Osteocyte (in vitro differentiated cells): ENCODE measurements around the gene CCER1. TPM values are rescaled to one million over a fixed set of nuclear protein-coding genes. Genes with fewer than 3 reads are reported as not detected.
A peak's percentile ranks its signal among the peaks of the same experiment; 100 is the strongest.

Experiments used
- DNase-seq: peaks from one replicate; pipeline ENCODE4 v3.0.0; 2021; ENCODE audit warnings: mixed read lengths; ENCODE audit not compliant: unreplicated experiment; ENCODE audit errors: extremely low spot score
- H3K27ac Mint-ChIP-seq: one replicate; pipeline ENCODE4 v1.8.0; 2021; ENCODE audit warnings: mild to moderate bottlenecking, mixed read lengths; ENCODE audit not compliant: unreplicated experiment
- H3K27me3 Mint-ChIP-seq: one replicate; pipeline ENCODE4 v1.8.0; 2021; ENCODE audit warnings: mixed read lengths; ENCODE audit not compliant: unreplicated experiment
- H3K36me3 Mint-ChIP-seq: one replicate; pipeline ENCODE4 v1.8.0; 2021; ENCODE audit warnings: mixed read lengths; ENCODE audit not compliant: unreplicated experiment
- H3K4me1 Mint-ChIP-seq: one replicate; pipeline ENCODE4 v1.8.0; 2021; ENCODE audit warnings: mixed read lengths; ENCODE audit not compliant: unreplicated experiment
- H3K4me3 Mint-ChIP-seq: one replicate; pipeline ENCODE4 v1.8.0; 2021; ENCODE audit warnings: mild to moderate bottlenecking, moderate library complexity, mixed read lengths; ENCODE audit not compliant: unreplicated experiment
- H3K9me3 Mint-ChIP-seq: one replicate; pipeline ENCODE4 v1.8.0; 2021; ENCODE audit warnings: mixed read lengths; ENCODE audit not compliant: unreplicated experiment
- CTCF ChIP-seq: fragments of 200-600 bp; sonication (generic); IDR thresholded peaks from 2 replicates; pipeline ENCODE4 v1.5.0; 2021; ENCODE audit warnings: antibody characterized with exemption, mild to moderate bottlenecking, moderate library complexity
- total RNA-seq: library from RNA; stranded (reverse); gene quantifications from 2 replicates; pipeline ENCODE4 v1.2.1, GENCODE V29; 2021

CCER1 gene
- total RNA-seq, 1 donor from 2014 or later: not detected

DNA sequence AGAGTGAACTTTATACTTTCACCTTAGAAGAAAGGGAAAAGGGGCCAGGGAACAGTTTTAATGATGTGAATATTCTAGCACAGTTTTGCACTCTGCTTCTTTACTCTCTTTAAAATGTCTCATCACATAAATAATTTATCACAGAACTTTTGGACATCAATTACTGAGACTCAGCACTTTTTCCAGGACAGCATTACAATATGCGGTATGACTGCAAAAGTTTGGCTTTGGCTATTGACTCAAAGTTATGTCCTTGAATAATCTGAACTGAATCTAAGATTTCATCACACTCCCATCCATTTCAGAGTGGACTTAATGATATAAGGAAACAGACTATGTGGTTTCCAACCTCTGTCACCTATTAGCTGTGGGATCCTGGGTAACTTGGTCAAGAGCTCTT lies 11.7 kb downstream of the CCER1 start:
- Mint-ChIP-seq H3K36me3 (no peaks in the 10 kb centered on the region), H3K27ac (no peak overlapping the region), H3K4me1 (peaks cover 4% of the 10 kb centered on the region), H3K4me3 (no peak overlapping the region), H3K27me3 (peaks cover 3% of the 10 kb centered on the region), H3K9me3 (no peaks in the 10 kb centered on the region)
- DNase-seq: no peak
- TF ChIP-seq CTCF: no peak

- no peak for DNase-seq
- peaks cover 18% of the 10 kb centered on the region for H3K4me1 Mint-ChIP-seq
- H3K4me3 Mint-ChIP-seq: no peak overlapping the region
- H3K27ac Mint-ChIP-seq: no peak overlapping the region
- peak; percentile 83 for TF ChIP-seq CTCF
- H3K9me3 Mint-ChIP-seq: no peaks in the 10 kb centered on the region
- peaks cover 3% of the 10 kb centered on the region for H3K27me3 Mint-ChIP-seq
- no peaks in the 10 kb centered on the region for H3K36me3 Mint-ChIP-seq
These were observed 14.0 kb downstream of the CCER1 start for GRCh38 chr12:90940872-90941499.

DNA sequence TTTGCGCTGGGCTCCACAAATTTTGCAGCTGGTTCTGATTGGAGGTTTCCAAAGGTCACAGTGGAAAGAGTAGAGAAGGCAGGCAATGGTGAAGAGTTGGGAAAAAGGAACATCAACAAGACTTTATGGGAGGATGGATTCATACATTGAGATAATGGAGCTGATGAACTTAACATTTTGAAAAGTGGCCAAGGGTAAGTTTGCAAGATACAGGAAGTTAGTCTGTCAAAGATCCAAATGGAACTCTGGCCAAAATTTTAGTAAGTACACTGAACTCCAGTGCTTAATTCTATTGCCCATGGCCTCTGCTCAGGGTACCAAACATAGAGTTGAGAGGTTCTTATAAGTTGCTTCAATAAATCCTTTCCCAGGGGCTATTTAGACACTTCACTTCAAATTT lies 15.6 kb downstream of the CCER1 start:
- peaks cover 3% of the 10 kb centered on the region for H3K27me3 Mint-ChIP-seq
- no peaks in the 10 kb centered on the region for H3K36me3 Mint-ChIP-seq
- H3K4me3 Mint-ChIP-seq: no peak overlapping the region
- H3K9me3 Mint-ChIP-seq: no peaks in the 10 kb centered on the region
- no peak for TF ChIP-seq CTCF
- no peak overlapping the region for H3K27ac Mint-ChIP-seq
- peaks cover 18% of the 10 kb centered on the region for H3K4me1 Mint-ChIP-seq
- DNase-seq: no peak

- peaks cover 4% of the 10 kb centered on the region for H3K9me3 Mint-ChIP-seq
- H3K27ac Mint-ChIP-seq: no peak overlapping the region
- no peaks in the 10 kb centered on the region for H3K36me3 Mint-ChIP-seq
- no peak for DNase-seq
- peaks cover 3% of the 10 kb centered on the region for H3K27me3 Mint-ChIP-seq
- H3K4me1 Mint-ChIP-seq: peaks cover 18% of the 10 kb centered on the region
- TF ChIP-seq CTCF: no peak
- H3K4me3 Mint-ChIP-seq: no peak overlapping the region
These were observed 16.5 kb downstream of the CCER1 start for GRCh38 chr12:90938451-90938850.

GRCh38 chr12:90937651-90938050 lies 17.3 kb downstream of the CCER1 start:
- peaks cover 7% of the 10 kb centered on the region for H3K9me3 Mint-ChIP-seq
- peaks cover 18% of the 10 kb centered on the region for H3K4me1 Mint-ChIP-seq
- DNase-seq: no peak
- no peaks in the 10 kb centered on the region for H3K27me3 Mint-ChIP-seq
- H3K4me3 Mint-ChIP-seq: no peak overlapping the region
- TF ChIP-seq CTCF: no peak
- no peaks in the 10 kb centered on the region for H3K36me3 Mint-ChIP-seq
- H3K27ac Mint-ChIP-seq: no peak overlapping the region
